H1 (cell line): ENCODE measurements around the gene SLC18A3. TPM values are rescaled to one million over a fixed set of nuclear protein-coding genes. Genes with fewer than 3 reads are reported as not detected.

Experiments used
- CTCF ChIA-PET: fragments of 300-600 bp; sonication (Branson Sonifier 250); formaldehyde crosslinking; loops from one replicate; lab custom pipeline; 2021; ENCODE audit not compliant: partially characterized antibody; lab: Charles Lee
- POLR2A ChIA-PET: fragments of 300-600 bp; sonication (Branson Sonifier 250); formaldehyde crosslinking; loops from one replicate; lab custom pipeline; 2021; ENCODE audit warnings: inconsistent platforms; ENCODE audit not compliant: partially characterized antibody; lab: Charles Lee
- DNase-seq, 2 experiments: peaks; one replicate each; pipeline versions ENCODE4 v3.0.0 to v3.0.0-alpha.2; 2010 to 2022; ENCODE audit warnings: low spot score in 2 of 2, low read depth in 1 of 2, mixed read lengths in 1 of 2
- FAIRE-seq: peaks from 2 replicates; lab custom pipeline; 2011; peaks lifted over from hg19 to GRCh38; lab: Jason Lieb, UNC
- H2AFZ ChIP-seq: 2 replicates; pipeline ENCODE4 v1.8.1; 2012; ENCODE audit warnings: low read length, inconsistent platforms
- H2AK5ac ChIP-seq: 2 replicates; pipeline ENCODE4 v1.6.1; 2013; ENCODE audit warnings: low read depth, low read length
- H2BK120ac ChIP-seq: replicated peaks from 2 replicates; pipeline ENCODE3; 2013; ENCODE audit warnings: low read depth, low read length, inconsistent platforms
- H2BK12ac ChIP-seq: 2 replicates; pipeline ENCODE4 v1.6.1; 2013; ENCODE audit warnings: low read depth, low read length
- H2BK15ac ChIP-seq: 2 replicates; pipeline ENCODE4 v1.6.1; 2013; ENCODE audit warnings: low read length
- H2BK20ac ChIP-seq: 2 replicates; pipeline ENCODE4 v1.6.1; 2013; ENCODE audit warnings: low read length
- H2BK5ac ChIP-seq: 2 replicates; pipeline ENCODE4 v1.6.1; 2013; ENCODE audit warnings: low read depth, low read length
- H3K14ac ChIP-seq: 2 replicates; pipeline ENCODE4 v1.6.1; 2013; ENCODE audit warnings: inconsistent platforms; ENCODE audit not compliant: insufficient read length
- H3K18ac ChIP-seq: 2 replicates; pipeline ENCODE4 v1.6.1; 2013; ENCODE audit warnings: low read length; ENCODE audit errors: extremely low read depth
- H3K23ac ChIP-seq: 2 replicates; pipeline ENCODE4 v1.6.1; 2013; ENCODE audit warnings: inconsistent platforms; ENCODE audit not compliant: insufficient read length
- H3K23me2 ChIP-seq: 2 replicates; pipeline ENCODE4 v1.6.1; 2013; ENCODE audit warnings: low read depth, low read length
- H3K27ac ChIP-seq: 2 replicates; pipeline ENCODE4 v1.6.1; 2011; ENCODE audit warnings: low read depth, low read length, inconsistent platforms
- H3K27me3 ChIP-seq, 4 experiments: replicated peaks in 1 of 4; 1 replicate in 1 of 4; 2 replicates in 3 of 4; pipeline versions ENCODE4 v1.6.1 to v1.8.1; 2011 to 2013; ENCODE audit warnings: low read length in 3 of 4, mild to moderate bottlenecking in 3 of 4, inconsistent platforms in 2 of 4, mixed read lengths in 2 of 4, moderate library complexity in 1 of 4; ENCODE audit not compliant: control insufficient read depth in 3 of 4, insufficient read depth in 3 of 4; ENCODE audit errors: extremely low read depth in 1 of 4
- H3K36me3 ChIP-seq, 4 experiments: 2 replicates each; pipeline versions ENCODE4 v1.6.1 to v1.8.1; 2011 to 2013; ENCODE audit warnings: mild to moderate bottlenecking in 4 of 4, low read length in 3 of 4, moderate library complexity in 2 of 4, control low read depth in 1 of 4, inconsistent platforms in 1 of 4; ENCODE audit not compliant: insufficient read depth in 4 of 4, control insufficient read depth in 2 of 4
- H3K4ac ChIP-seq: replicated peaks from 2 replicates; pipeline ENCODE3; 2013; ENCODE audit warnings: low read length, low read depth, mixed read lengths, inconsistent platforms; ENCODE audit not compliant: insufficient read length
- H3K4me1 ChIP-seq, 4 experiments: replicated peaks in 1 of 4; 1 replicate in 1 of 4; 2 replicates in 3 of 4; pipeline versions ENCODE4 v1.6.1 to v1.8.1; 2011 to 2013; ENCODE audit warnings: low read length in 3 of 4, inconsistent platforms in 2 of 4, mixed read lengths in 1 of 4; ENCODE audit not compliant: insufficient read depth in 4 of 4, control insufficient read depth in 3 of 4
- H3K4me2 ChIP-seq, 2 experiments: 2 replicates each; pipeline versions ENCODE4 v1.6.1 to v1.8.1; 2011 to 2013; ENCODE audit warnings: low read depth in 2 of 2, low read length in 2 of 2, control low read depth in 1 of 2, inconsistent platforms in 1 of 2, mild to moderate bottlenecking in 1 of 2; ENCODE audit not compliant: insufficient read depth in 1 of 2
- H3K4me3 ChIP-seq, 4 experiments: fragments of 200-600, 300-600 bp in 1 of 4; sonication (generic), shearing (Covaris generic), sonication (Bioruptor Twin) in 1 of 4; 2 replicates each; pipeline versions ENCODE4 v1.5.1 to v1.8.1; 2011 to 2016; ENCODE audit warnings: low read length in 4 of 4, low read depth in 3 of 4, control low read depth in 2 of 4, inconsistent platforms in 2 of 4, mild to moderate bottlenecking in 2 of 4, mixed read lengths in 1 of 4, moderate library complexity in 1 of 4; ENCODE audit not compliant: insufficient read depth in 2 of 4; ENCODE audit errors: extremely low read depth in 1 of 4
- H3K56ac ChIP-seq: replicated peaks from 2 replicates; pipeline ENCODE3; 2013; ENCODE audit warnings: low read depth, mild to moderate bottlenecking, mixed read lengths, low read length, inconsistent platforms; ENCODE audit not compliant: insufficient read length
- H3K79me1 ChIP-seq: 2 replicates; pipeline ENCODE4 v1.6.1; 2013; ENCODE audit warnings: low read depth, low read length, control low read depth
- H3K79me2 ChIP-seq, 2 experiments: 2 replicates each; pipeline versions ENCODE4 v1.6.1 to v1.8.1; 2012 to 2013; ENCODE audit warnings: low read length in 2 of 2, mild to moderate bottlenecking in 2 of 2, inconsistent platforms in 1 of 2; ENCODE audit not compliant: insufficient read depth in 2 of 2, control insufficient read depth in 1 of 2
- H3K9ac ChIP-seq, 4 experiments: replicated peaks in 1 of 4; 1 replicate in 1 of 4; 2 replicates in 3 of 4; pipeline versions ENCODE4 v1.6.1 to v1.8.1; 2011 to 2013; ENCODE audit warnings: low read depth in 3 of 4, low read length in 3 of 4, control low read depth in 2 of 4, mild to moderate bottlenecking in 2 of 4, moderate library complexity in 2 of 4, inconsistent platforms in 1 of 4; ENCODE audit errors: extremely low read depth in 1 of 4
- H3K9me3 ChIP-seq, 2 experiments: 2 replicates each; pipeline versions ENCODE4 v1.6.1 to v1.8.1; 2012 to 2013; ENCODE audit warnings: mild to moderate bottlenecking in 2 of 2, moderate library complexity in 2 of 2, control low read depth in 1 of 2, inconsistent platforms in 1 of 2, low read depth in 1 of 2, low read length in 1 of 2, mixed read lengths in 1 of 2; ENCODE audit not compliant: insufficient read depth in 2 of 2
- H4K20me1 ChIP-seq, 2 experiments: replicated peaks in 1 of 2; 2 replicates each; pipeline versions ENCODE3 to v1.8.1; 2011 to 2013; ENCODE audit warnings: inconsistent platforms in 2 of 2, low read length in 2 of 2, mild to moderate bottlenecking in 1 of 2; ENCODE audit not compliant: insufficient read depth in 2 of 2, control insufficient read depth in 1 of 2
- H4K5ac ChIP-seq: 2 replicates; pipeline ENCODE4 v1.6.1; 2013; ENCODE audit warnings: low read length, low read depth, mixed read lengths, inconsistent platforms; ENCODE audit not compliant: insufficient read length
- H4K8ac ChIP-seq: 2 replicates; pipeline ENCODE4 v1.8.0; 2013; ENCODE audit warnings: mild to moderate bottlenecking, moderate library complexity, low read length, inconsistent platforms; ENCODE audit not compliant: insufficient read depth; ENCODE audit errors: extremely low read depth
- H4K91ac ChIP-seq: replicated peaks from 2 replicates; pipeline ENCODE3; 2013; ENCODE audit warnings: low read length, mixed read lengths, inconsistent platforms; ENCODE audit not compliant: insufficient read length
- SRF ChIP-seq: IDR thresholded peaks from 2 replicates; pipeline ENCODE4 v1.6.1; 2011; ENCODE audit warnings: mild to moderate bottlenecking, low read depth, low read length, moderate library complexity
- WGBS, 2 experiments: shearing (Covaris generic) in 1 of 2; methylation state at CpG; one replicate each; pipeline versions ENCODE4 v1.1.6 to v1.1.7; 2013 to 2015; ENCODE audit warnings: low lambda C conversion rate in 2 of 2, mixed read lengths in 2 of 2, inconsistent platforms in 1 of 2, low coverage in 1 of 2, missing lambda C conversion rate in 1 of 2; ENCODE audit not compliant: insufficient replicate concordance in 2 of 2, insufficient coverage in 1 of 2, insufficient read length in 1 of 2; ENCODE audit errors: extremely low coverage in 1 of 2, missing lambda C conversion rate in 1 of 2; 5-methylcytosine and 5-hydroxymethylcytosine counted together
- polyA plus RNA-seq, 7 experiments: library from polyadenylated mRNA; depleted of rRNA in 3 of 7; stranded (reverse) in 5 of 7; unstranded in 2 of 7; fragments of >200 nt in 5 of 7; fragments of 200-250 nt in 2 of 7; gene quantifications; 1 replicate in 5 of 7; 2 replicates in 1 of 7; 4 replicates in 1 of 7; pipeline versions ENCODE4 v1.2.1 to v1.2.3, GENCODE V29; 2011 to 2013; ENCODE audit warnings: missing spikeins in 2 of 7, mixed read lengths in 2 of 7
- total RNA-seq: library from RNA; stranded (reverse); fragmentation: NEBNext Ultra II Directional; extraction: Animal tissue kit (Norgen Biotek cat#: 25700); gene quantifications from 2 replicates; pipeline ENCODE4 v1.2.1, GENCODE V29; 2021

SLC18A3 gene
- total and polyA plus RNA-seq, 2 of the 8 experiments (the other 6 are each of a cell fraction or from before 2014, with no cell fraction given), result 0.17 TPM; not detected in 1

DNA sequence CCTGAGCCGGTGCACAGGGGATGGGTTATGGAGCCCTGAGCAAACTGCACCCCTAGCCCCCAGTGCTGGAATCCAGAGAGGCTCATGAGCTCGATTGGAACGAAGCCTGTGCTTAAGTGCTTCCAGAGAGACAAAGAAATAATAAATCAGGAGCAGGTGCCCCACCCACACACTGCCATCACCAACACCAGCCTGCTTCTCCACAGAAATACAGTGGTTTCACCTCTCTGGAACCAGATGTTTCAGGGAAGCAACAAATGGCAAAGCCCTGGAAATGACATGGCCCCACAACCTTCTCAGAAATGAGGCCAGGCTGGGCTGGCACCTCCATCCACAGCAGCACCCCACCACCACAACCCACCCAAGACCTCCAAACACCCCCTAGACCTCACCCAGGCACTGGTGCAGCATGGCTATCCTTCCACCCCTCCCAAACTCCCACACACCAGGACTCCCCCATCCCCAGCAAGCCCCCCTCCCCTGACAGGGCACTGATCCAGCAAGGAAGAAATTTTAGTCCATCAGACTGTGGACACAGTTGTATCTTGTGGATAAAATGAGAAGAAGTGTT, 4.1 kb upstream of the SLC18A3 start:
- Histone ChIP-seq H4K5ac (no peak overlapping the region), H4K91ac (no peak overlapping the region), H3K36me3 (peaks cover 0 to 6% (median 0%) of the 10 kb centered on the region in 4 experiments; a peak in 1 of 8 replicates), H2AK5ac (no peak overlapping the region), H3K9me3 (no peaks in the 10 kb centered on the region; a peak in 1 of 4 replicates), H3K79me1 (no peaks in the 10 kb centered on the region), H3K79me2 (no peaks in the 10 kb centered on the region), H4K20me1 (peaks cover under 1 to 22% of the 10 kb centered on the region in 2 experiments), H2AFZ (no peak overlapping the region), H2BK120ac (no peak overlapping the region), H3K18ac (no peak overlapping the region), H3K4me3 (no peak overlapping the region), H3K23ac (no peak overlapping the region), H2BK5ac (no peak overlapping the region)
- POLR2A ChIA-PET, result interaction anchor here (1.9 kb wide), 1 partner anchor 10 kb away, joined by 5 read pairs; no protein-coding TSS in a partner anchor
- FAIRE-seq, result no peak
- DNase-seq, result no peak
- TF ChIP-seq SRF, result no peak
- TF ChIP-seq, all 59 proteins: peak for 0
- Histone ChIP-seq H3K4me1 (peaks cover 0 to 18% (median 10%) of the 10 kb centered on the region in 4 experiments; a peak in 5 of 7 replicates), H3K56ac (no peak overlapping the region), H2BK20ac (no peak overlapping the region), H3K4ac (no peak overlapping the region), H3K27me3 (peaks cover 42 to 59% (median 54%) of the 10 kb centered on the region in 4 experiments), H3K4me2 (no peak overlapping the region), H3K14ac (no peak overlapping the region), H2BK15ac (no peak overlapping the region), H3K27ac (no peak overlapping the region), H3K23me2 (peaks cover 9% of the 10 kb centered on the region; the same call in 1 of the 2 replicates), H3K9ac (no peak overlapping the region), H2BK12ac (no peak overlapping the region), H4K8ac (no peak overlapping the region)
- CTCF ChIA-PET, result interaction anchor here (1.4 to 6.3 kb wide), 4 partner anchors 10 to 157 kb away, joined by 3 to 30 read pairs (median 14); no protein-coding TSS in a partner anchor
- WGBS, 2 experiments, result 84% methylated on average over 3 of the region's 3 CpGs; no CpG with 5 or more reads in 1 of the 2 experiments
